Kasumi-1 (cell line): ENCODE data around the gene MRPL1.
A peak's percentile ranks its signal among the peaks of the same experiment; 100 is the strongest.
"Not testable (repeated sequence)": the region's sequence is repeated elsewhere in the genome, so short reads cannot be mapped to it uniquely, and the experiment has no call there.

Source experiments
- DNase-seq, 2 experiments: peaks; one replicate each; lab custom pipeline; 2025; lab: John Stamatoyannopoulos, UW

Gene MRPL1

GRCh38 chr4:77849278-77849965 is 13.2 kb upstream of the MRPL1 start:
- DNase-seq = no peak

DNA sequence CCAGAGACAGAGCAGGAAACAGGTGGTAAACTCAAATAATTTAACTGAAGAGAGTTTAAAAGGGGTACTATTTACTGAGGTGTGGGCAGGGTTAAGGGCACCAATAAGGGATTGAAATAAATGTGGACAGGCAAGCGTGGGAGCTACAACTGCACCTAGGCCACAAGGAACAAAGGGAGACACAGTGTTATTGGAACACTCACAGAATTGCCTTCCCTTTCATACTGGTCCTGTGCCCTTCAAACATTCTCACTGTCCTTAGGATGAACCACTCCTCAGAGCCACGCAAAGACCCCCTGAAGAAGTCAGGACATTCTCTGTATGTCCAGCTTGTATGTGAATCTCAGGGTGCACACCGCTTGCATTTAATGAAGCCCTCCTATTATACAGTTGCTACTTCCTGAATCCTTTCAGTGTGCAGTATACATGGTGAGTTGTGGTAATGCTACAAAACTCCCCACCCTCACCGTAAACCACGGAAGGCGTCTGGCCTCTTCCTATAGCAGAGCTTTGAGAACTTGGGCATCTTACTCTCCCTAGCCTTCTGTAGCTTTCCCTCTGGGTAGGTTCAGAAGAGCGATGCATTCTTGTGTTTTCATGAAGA is 9.6 kb upstream of the MRPL1 start:
- peak; percentile 84 to 91 for DNase-seq

GRCh38 chr4:77854431-77855111 is 8.1 kb upstream of the MRPL1 start:
- no peak for DNase-seq

DNA sequence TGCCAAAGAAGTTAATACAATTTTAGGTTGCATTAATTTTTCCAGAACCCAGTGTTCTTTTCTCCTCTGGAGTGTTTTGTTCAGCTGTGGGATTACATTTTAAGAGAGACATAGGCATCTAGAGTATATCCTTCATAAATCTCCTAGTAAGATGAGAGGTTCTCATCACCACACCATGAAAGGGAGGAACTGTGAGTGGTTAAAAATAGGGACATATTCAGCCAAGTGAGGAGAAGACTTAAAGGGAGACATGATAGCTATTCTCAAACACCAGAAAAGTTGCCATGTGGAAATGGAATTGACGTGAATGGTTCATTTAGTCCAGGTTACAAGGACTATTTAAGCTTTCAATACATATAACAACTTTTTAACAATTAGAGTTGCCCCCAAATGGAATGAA is 6.5 kb upstream of the MRPL1 start:
- no peak for DNase-seq

DNA sequence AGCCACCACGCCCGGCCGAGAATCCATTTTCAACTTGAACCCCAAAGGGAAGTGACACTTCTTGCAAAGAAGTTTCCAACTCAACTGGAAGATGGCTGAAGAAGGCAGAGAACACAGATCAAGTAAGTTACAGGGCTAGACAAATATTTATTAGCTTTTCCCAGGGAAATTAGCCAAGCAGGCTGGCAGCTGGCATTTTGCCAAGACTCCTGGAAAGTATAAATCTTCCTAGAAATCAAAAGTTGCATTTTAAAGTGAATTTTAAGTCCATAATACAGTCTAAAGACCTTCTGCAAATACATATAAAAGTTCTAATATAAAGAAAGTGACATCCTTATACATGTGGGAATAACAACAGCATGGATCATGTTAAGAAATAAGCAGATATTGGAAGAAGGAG is 3.4 kb upstream of the MRPL1 start:
- no peak for DNase-seq

GRCh38 chr4:77861495-77861894 is 1.1 kb upstream of the MRPL1 start:
- DNase-seq = peak; percentile 39 to 50

GRCh38 chr4:77863341-77863740 is 711 bp downstream of the MRPL1 start:
- not testable (repeated sequence) for DNase-seq

GRCh38 chr4:77865259-77865658 is 2.6 kb downstream of the MRPL1 start:
- no peak for DNase-seq

GRCh38 chr4:77872723-77873445 is 10.3 kb downstream of the MRPL1 start:
- DNase-seq = no peak

DNA sequence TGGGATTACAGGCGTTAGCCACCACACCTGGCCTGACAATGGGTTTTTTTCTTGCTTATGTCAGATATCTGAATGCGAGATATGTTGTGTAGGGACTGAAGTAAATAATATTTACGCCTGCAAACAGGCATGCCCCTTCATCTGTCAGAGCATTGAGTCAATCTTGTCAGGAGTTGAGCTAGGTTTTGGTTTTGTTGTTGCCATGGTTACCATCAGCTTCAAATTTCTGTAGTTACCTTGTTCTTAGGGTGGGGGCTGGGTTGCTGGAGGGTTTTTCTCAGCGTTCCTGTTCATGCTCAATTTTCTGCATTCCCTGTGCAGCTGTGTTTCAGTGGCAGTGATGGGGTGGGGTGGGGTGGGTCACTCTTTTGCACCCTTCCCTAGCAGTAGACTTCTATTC is 14.5 kb downstream of the MRPL1 start:
- no peak for DNase-seq

DNA sequence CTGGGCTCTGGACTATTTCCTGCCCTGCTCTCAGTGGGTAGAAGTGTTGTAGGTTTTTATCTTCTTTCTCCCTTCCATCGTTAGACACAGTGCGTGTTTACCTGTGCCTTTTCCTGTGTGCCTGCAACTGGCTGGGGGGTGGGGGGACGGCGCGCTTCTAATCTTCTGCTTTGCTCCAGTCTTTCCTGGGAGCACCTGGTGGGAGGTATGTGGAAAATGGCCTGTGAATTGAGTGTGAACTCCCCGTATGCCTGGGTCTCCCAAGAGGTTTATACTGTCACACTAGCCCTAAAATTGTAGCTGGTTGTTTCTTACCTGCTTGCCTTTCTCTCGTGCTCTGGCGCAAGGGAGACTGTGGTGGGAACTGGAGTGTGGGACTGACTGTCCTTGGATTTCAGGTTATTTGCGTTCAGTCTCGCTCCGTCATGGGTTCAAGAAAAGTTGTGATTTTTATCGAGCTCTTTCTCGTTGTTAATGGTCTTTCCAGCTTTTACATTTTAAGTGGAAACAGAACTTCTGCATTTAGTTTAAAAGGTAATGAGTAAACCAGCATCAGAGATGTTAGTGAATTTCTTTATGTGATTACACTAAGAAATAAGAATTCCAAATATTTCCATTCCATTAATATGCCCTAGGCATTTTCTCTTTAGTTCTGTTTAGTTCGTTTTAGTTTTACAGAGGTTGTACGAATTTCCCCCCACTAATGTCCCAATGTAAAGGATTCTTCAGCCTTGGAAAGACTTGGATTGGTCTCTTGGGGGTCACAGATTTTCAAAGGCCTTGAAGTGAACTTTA is 15.3 kb downstream of the MRPL1 start:
- DNase-seq = no peak

DNA sequence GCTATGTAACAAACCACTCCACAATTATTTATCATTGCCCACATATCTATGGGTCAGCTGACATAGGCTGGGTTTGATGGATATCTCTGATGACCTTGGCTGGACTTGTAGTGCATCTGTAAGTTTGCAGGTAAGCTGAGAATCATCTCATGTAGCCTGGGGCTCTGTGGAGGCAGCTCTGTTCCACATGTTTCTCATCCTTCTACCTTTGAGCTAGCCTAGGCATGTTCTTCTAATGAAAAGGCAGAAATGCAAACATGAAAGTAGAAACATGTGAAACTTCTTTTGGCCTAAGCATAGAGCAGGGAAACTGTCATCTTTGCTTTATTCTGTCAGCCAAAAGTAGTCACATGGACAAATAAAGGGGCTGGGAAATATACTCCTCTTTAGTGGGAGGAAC is 18.2 kb downstream of the MRPL1 start:
- DNase-seq = no peak

DNA sequence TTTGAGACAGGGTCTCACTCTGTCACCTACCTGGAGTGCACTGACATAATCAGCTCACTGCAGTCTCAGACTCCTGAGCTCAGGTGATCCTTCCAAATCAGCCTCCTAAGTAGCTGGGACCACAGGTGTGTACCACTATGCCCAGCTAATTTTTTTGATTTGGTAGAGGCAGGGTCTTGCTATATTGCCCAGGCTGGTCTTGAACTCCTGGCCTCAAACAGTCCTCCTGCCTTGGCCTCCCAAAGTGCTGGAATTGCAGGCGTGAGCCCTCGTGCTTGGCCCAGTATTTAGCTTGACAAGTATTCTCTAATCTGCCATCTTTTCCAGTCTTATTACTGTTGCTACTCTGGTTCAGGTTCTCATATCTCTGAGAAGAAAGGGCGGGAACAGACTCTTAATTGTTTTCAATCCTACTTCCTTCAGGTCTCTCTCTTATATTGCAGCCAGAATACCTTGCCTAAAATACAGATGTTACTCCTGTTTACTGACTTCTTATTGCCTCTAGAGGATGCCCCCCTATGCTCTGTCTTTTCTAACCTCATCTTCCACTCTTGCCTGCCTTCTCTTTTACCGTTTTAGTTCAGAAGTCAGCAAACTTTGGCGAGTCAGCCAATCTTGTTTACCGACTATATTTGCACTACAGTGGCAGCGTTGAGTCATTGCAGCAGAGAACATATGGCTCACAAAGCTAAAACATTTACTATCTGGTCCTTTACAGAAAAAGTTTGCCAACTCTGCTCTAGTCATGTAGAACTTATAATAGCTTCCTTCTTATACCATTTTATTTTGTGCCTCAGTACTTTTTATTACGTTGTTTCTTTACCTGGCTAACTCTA is 19.0 kb downstream of the MRPL1 start:
- DNase-seq = no peak

GRCh38 chr4:77893451-77893850 is 30.8 kb downstream of the MRPL1 start:
- peak in 1 of 2 experiments; percentile 16 for DNase-seq

DNA sequence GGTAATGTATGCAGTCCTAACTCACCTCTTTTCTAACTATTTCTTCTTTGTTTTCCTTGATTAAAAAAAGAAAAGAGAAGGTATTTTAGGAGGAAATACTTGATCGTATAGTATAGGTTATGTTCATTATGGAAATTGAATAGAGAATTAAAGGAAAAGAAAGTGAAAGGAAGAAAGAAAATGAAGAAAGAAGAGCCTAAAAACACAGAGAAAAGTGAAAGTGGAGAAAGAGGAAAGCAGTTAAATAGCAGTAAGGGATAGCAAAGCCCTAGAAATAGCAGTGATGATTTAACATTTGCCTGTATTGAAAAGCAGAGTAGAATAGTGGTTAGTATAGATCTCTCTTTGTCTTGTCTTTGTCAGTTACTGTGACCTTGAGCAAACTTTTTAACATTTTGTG is 37.0 kb downstream of the MRPL1 start:
- DNase-seq = no peak

- DNase-seq = no peak
Measured at GRCh38 chr4:77903186-77903585, 40.6 kb downstream of the MRPL1 start.

DNA sequence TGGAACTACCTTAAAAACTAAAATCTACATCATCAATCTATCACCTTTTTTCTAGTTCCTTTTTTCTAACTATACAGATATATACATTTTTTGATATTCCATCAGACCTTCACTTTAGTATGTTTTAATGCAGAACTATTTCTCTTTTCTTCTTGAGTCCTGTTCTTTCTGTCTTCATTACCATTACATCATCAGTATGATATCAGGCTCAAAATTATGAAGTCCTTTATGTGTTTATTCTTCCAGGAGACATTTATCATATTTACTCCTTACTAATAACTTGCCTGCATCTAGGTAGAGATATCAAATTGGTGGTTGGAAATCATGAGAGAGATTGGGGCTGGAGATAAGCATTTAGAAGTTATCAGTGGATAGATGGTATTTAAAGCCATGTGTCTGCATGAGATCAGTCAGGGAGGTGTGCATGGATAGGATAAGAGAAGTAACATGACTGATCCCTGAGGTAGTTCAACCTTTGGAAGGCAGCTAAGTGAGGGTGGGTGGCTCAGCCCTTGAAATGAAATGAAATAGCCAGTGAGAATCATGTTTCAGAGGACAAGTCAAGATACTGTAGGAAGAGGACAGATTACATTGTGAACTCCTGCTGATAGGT is 43.1 kb downstream of the MRPL1 start:
- no peak for DNase-seq

DNA sequence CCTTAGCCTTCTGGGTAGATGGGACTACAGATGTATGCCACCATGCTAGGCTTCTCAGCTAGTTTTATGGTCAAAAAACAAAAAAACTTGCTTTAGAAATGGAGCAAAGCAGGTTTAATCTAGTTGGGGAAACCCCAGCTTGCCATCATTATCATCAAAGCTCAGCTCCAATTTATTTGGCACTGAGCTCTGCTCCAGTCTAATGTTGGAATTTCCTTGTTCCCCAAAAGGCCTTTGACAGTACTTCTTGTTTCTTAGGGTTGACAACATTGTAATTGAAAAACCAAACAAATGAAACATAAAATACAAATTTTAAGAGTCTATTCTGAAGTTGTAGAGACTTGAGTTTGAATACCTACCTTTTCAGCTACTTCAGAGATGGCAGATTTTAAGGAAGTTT is 48.0 kb downstream of the MRPL1 start:
- peak in 1 of 2 experiments; percentile 4 for DNase-seq

DNA sequence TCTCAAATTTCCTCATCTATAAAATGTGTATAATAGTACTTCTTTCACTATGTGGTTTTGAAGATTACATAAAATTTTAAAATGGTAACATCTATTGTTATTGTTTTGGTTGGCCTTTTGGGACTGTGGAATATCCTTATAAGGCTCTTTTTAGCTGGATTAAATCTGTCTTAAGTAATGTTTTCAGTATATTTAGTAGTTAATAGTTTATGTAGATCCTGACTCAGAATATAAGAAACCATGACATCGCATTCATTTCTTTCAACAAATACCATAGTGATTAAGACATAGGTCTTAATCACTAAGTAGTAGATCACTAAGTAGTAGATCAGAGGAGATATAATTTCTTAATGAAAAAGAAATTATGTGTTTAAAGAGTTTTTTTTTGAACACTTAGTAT is 48.5 kb downstream of the MRPL1 start:
- no peak for DNase-seq

DNA sequence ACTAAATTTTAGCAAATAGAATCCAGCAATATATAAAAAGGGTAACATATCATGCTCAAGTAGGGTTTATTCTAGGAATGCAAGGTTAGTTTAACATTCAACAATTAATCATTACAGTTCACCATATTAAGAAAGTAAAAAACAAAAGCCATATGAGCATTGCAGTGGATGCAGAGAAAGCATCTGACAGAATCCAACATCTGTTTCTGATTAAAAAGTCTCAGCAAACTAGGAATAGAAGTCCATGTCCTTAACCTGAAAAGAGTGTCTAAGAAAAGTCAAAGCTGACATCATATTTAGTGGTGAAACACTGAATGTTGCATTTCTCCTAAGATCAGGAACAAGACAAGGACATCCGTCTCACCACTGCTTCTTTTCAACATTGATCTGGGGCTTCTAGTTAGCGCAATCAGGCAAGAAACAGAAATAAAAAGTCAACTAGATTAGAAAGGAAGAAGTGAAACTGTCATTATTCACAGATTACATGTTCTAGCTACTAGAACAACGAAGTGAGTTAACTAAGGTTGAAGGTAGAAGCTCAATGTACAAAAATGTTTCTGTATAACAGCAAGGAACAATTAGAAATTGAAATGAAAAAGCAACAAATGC is 49.3 kb downstream of the MRPL1 start:
- no peak for DNase-seq
